GM18502 (cell line): ENCODE results near the gene WDR64.
A peak's percentile ranks its signal among the peaks of the same experiment; 100 is the strongest.

Experiments
- ATAC-seq: cut with Tn5 transposase; IDR thresholded peaks from one replicate; pipeline ENCODE4 v1.9.1; 2021; ENCODE audit warnings: mild to moderate bottlenecking; ENCODE audit not compliant: unreplicated experiment, poor library complexity

The WDR64 gene

DNA sequence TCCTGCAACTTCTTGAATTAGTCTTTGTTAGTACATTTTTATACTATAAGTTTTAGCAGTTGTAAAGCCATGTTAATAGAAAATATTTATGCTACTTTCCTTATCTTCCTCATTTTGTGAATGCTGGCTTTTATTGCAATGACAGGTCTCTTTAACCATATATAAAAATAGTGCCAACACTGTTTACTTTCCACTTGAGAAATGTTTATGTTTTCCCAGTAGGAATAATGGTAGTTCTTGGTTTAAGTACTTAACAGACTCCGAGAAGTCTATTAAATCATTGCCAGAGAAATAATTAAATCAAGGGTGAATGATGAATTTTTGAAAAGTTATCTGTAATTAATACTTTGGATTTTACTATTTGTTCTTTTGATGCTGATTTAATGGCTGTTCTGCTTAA is 21.6 kb upstream of the WDR64 start:
- no peak for ATAC-seq

DNA sequence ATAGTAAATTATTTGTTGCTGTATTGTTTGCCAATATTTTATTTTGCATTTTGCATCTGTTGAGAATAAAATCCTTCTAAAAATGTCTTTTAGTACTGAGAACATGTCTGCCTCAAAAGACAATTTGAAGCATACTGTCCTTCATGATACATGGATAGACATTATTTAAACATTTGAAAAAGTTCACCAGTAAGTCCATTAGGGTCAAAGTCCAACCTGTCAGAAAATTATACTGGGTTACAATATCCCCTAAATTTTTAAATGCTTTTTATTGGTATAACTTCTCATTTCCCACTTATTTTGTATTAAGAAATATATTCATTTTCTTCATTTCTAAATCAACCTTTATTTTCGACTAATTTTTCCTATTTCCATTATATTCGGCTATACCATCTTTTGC is 21.2 kb upstream of the WDR64 start:
- ATAC-seq: no peak

DNA sequence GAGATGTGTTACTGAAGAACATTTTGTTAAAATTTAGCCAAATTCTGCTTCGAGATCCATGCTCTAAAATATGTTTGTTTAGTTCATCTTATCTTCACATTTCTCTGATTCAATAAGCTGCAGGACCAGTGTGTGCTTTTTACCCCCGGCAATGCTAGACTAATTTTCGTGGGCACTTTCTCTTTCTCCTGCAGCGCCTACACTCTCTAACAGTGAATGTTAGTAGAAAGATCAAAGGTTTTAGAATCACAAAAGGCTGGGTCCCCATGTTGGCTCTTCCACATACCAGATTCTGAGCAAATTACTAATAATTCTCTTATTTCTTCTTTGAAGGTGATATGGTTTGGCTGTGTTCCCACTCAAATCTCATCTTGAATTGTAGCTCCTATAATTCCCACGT is 20.4 kb upstream of the WDR64 start:
- ATAC-seq: no peak

DNA sequence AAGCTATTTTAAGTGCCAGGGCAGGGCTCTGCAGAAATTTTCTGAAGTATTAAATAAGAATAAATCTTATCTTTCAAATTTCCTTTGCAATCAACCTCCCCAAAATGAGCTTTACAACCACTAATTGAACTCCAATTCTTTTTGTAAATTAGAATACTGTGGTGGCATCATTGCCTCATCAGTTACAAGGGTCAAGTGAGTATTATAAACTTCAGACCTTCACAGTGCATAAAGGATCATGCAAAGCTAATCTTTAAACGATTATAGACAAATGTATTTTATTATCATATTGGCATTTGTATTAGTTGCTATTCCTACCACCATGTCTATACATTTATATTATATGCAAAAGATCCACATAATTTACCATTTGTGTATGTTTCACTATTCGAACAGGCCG is 19.1 kb upstream of the WDR64 start:
- no peak for ATAC-seq

DNA sequence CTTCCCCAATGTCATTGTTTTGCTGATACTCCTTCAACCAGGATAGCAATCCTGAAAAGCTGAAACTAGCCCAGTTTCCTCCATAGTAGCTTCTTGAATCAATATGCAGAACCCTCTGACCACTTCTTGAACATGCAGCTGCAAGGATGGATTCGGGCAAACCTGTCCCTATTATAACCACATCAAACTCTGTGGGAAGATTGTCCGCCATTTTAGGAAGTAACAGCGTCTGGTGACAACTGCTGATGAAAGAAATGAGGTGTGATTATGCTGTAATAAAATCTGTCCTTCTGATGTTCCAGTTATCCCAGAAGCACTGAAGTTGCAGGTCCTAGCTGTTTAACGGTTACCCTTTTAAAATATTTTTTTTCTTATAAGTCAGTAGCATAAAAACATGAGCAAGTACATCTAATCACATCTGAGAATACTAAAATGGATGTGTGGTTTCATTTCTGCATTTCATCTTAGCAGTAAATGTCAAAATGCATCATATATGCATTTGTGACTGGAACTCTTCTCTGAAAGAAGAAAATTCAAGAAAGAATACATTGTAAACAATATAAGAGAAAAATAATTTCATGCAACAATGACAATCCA is 16.4 kb upstream of the WDR64 start:
- peak; percentile 10 for ATAC-seq

DNA sequence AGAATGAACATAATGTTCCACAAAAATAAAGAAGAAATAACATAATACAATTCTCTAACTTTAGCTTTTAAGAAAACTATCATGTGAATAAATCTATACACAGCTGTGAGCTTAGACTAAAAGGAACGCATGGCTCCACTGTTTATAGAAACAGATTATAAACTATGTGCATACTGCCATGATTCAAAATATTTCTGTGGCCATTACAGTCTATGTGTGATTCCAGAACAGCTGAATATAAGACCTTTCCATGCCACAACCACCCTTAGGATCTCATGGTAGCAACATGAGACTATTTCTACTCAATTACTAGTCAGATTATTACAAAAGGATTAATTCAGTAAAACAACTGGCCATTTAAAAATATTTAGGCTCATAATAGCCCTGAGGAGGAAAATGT is 15.8 kb upstream of the WDR64 start:
- ATAC-seq: no peak

DNA sequence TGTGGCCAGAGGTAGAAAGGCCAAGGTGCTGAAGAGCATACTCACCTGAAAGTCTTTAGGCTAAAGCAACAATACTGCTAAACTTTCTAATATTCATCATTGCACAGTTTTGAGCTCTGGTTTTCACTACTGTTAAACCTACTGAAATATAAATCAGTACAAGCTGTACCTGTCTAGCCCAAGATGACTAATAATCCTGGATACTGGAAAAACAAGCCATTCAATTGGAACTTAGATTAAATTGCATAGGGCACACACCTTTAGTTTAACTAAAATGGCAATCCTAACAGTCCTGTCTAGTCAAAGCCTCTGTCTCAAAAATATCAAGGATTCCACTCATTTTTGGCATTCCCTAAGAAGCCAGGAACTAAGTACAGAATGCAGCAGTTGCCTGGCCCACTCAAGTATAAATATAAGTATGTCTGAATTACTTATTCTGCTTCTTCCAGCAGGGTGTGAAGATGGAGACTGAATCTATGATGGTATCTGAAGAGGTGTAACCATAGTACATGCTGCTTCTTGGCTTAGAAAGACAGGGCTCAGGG is 15.0 kb upstream of the WDR64 start:
- ATAC-seq: no peak

DNA sequence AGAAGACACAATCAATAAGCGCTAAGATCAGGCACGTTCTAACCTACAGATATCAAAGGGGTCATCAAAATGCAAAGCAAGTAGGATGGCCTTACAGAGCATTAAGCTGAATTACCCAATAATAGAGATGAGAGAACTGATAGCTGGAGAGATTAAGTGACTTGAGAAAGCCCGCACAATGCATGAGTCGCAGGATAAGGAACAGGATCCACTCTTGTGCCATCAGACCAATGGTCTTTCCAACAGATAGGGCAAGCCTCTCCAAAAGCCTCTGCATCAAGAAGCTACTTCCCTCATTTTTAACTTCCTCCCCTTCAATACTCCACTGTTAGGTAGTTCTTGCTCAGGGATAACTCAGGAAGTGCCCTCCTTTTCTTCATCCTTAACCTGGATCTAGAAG is 14.5 kb upstream of the WDR64 start:
- ATAC-seq: no peak

DNA sequence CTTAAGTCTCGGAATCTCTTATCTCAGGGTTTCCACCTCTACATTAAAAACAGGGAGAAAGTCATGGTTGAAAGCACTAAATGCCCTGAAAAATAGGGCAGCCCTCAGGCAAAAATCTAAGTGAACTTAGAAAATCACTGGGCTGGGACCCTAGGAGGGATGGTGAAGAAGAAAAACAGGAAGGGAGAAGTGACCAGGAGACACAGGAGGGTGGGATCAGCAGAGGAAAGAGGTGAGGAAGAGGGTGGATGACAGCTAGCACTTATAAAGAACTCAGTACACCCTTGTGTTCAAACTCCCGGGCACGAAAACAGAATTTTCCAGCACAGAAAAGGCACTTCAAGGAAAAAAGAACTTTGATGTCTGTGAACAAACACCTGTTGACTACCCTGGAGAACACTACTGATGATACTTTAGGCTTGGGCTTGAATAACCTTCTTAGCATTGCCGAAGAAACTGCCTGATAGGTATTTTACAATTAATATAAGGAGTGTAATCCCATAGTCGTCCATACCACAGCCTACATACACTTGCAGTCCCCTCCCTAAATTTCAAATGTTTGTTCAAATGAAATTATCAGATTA is 13.9 kb upstream of the WDR64 start:
- ATAC-seq: no peak

DNA sequence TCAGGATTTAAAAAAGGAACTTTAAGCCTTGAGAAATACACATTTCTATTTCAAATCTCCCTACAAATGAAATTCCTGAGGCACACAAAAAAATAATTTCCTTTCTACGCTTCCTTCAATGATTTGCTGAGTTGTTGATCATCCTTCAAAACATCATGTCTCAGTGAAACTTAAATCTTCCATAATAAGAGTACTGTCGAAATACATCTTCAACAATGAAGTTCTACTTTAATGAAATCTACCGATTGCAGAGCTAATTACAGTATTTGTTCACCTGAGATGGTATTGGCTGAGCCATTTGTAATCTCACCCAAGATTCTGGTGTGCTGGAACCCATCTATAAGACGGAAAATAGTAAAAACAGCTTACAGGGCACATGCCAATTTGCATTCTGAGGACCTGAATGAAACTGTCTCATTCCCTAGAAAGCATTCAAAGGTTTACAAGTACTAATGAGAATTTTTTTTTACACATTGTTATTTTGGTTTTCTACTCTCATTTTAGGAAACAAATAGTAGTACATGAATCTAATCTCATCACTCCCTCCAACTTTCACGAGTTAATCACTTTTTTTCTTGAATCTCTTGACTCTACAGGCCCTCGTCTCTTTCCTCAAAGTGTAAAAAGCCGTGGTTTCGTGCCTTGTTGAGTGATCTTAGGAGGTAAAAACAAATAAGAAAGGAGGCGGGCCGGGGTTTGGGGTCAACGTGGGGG is 13.0 kb upstream of the WDR64 start:
- ATAC-seq: peak; percentile 0

DNA sequence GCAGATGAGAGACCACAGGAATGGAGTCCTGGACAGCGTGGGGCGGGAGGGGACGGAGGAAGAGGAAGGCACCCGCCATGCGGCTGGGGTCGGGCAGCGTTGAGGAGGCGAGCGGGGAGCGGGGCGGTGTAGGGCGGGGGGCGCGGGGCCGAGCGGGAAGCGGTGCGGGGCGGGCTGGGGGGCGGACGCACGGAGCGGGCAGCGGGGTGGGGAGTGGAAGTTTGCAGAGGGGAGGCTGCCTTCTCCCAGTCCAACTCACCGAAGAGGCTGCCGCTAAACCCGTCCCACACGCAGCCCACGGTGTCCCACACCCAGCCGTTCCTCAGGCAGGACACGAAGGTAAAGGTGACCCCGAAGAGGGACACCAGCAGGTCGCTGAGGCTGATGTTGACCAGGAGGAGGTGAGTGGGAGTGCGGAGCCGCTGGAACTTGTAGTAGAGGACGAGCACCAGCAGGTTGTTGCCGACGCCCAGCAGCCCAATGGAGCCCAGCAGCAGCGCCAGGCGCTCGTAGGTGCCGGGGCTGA is 12.4 kb upstream of the WDR64 start:
- ATAC-seq: peak; percentile 57

DNA sequence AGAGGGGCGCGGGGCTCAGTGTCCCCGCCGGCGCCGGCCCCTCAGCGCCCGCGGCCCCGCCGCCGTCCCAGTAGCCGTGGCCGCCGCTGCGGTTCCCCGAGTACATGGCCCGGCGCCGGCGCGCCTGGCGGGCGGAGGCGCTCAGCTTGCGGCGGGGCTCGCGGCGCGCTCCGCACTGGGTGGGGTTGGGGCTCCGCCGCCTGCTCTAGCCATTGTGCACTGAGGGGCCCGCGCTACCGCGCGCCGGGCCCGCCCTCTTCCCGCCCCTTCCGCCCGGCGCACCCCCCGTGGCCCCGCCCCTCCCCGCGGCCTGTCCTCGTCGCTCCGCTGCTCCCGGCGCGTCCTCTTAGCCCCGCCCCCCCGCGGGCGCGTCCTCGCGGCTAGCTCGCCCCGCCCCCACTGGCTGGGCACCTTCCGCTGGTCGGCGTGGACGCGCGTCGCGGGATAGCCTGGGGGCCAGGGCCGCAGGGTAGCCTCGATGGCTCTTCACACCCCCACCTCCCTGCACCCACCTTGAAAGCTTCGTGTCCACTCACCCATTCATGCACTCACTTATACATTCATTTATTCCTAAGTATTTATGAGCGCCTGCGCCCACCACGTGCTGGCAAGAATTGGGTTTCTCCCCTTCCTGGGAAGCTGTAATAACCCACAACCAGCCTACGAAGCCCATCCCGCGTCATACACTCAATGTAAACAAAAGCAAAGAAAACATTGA is 11.8 kb upstream of the WDR64 start, which contains the start of the genes CHML and OPN3:
Gene CHML, minus strand, starts transcription at position 221 of the 718 bp plus-strand sequence. CDS start 4,603 bp downstream, outside the sequence.
Gene OPN3, minus strand, starts transcription at position 221 of the 718 bp plus-strand sequence. Its CDS starts 115 bp downstream, at position 106.
- peak; percentile 89 for ATAC-seq

DNA sequence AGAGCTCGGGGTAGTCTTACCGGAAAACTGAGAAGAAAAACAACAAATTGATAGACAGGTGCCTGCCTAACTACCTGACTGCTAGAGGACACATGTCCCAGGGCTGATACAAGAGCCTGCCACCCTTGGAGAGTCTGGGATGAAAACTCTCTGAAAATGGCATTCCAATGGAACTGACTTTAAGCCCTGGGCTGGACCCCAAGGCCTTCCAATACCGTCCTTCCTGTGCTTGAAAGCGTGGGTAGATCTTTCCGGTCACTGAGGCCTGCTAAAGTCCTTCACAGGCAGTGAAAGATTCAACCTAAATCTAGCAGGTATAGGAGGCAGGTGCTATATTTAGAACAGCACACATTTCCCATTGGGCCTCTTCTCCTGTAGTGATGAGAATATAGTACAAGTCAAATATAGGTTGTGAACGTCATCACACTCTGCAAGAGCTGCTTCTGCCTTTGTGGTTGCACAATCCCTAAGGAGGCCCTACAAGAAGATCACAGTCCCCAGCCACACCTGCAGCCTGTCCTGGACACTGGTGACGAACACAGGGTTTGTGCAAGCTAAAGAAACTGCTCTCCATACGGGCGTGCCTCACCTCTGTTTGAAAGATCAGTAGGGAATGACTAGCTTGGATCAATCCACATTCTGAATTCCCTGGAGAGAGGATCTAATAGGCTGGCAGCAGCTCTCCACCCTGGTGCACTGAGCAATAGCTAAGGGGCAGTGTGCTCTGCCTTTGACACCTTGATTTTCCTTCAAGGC is 11.0 kb upstream of the WDR64 start:
- no peak for ATAC-seq

DNA sequence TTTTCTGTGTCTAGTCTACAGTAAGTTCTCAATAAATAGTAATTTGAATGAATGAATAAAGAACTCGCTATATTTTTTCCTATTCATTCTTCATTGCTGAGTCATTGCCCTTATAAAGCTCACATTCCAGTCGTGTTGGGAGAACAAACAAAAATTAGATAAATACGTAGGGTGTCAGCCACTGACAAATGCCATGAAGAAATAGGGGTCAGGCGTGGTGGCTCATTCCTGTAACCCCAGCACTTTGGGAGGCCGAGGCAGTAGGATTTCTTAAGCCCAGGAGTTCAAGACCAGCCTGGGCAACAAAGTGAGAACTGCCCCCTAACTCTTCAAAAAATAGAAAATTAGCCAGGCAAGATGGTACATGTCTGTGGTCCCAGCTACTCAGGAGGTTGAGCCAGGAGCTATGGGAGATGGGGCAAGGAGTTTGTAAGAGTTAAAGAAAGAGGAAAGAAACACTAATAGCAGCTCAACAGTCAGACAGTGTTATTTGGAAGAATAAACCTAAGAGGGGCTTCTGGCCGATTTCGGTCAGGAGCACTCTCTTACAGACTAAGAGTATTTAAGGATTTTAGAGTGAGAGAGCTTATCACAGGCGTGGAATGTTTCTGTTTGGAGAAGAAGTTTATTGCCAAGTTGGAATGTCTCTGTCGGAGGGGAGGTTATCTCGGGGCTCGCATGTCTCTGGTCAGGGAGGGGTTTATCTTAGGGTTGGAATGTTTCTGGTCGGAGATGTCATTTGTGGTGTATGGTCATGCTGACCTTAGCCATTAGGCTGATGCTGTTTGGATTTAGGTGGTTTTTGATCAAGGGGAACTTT is 10.1 kb upstream of the WDR64 start:
- ATAC-seq: no peak

DNA sequence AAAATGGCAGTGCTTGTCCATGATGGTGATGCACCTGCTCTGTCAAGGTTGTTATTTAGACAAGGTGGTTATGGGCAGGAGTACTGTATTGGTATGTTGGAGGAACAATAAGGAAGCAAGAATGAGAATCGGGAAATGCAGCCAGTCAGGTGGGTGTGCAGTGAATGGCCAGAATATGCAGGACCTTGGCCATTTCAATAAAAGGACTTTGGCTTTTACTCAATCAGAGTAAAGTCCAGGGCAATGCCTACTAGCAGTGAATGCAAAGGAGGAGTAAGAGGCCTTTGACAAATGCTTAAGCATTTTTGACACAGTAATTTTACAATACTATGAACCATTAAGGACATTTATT is 9.5 kb upstream of the WDR64 start:
- no peak for ATAC-seq

DNA sequence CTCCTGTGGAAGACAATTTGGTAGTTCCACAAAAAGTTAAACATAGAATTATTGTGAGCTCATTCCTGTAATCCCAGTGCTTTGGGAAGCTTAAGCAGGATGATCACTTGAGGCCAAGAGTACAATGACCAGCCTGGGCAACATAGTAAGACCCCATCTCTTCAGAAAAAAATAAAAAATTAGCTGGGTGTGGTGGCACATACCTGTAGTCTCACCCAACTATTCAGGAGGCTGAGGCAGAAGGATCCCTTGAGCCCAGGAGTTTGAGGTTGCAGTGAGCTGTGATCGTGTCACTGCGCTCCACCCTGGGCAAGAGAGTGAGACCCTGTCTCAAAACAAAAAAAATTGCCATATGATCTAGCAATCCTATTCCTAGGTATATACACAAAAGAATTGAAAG is 7.8 kb upstream of the WDR64 start:
- no peak for ATAC-seq

DNA sequence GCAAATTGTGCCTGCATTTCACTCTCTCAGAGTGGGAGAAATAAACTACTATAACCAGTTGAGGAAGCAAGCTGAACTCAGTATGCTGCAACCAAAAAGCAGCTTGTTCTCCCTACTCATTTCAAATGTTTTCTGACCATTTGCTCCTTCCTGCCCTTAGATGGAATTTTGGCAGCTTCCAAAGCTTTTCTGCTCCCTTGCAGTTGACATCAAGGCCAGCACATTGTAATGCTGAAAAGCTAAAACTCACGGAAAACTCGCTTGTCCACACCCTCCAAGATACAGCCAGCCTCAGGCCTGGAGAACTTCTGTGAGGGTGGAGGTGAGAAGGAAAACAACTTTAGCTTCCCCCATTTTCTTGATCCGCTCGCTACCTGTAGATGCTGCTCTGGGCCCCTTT is 6.9 kb upstream of the WDR64 start:
- ATAC-seq: no peak

DNA sequence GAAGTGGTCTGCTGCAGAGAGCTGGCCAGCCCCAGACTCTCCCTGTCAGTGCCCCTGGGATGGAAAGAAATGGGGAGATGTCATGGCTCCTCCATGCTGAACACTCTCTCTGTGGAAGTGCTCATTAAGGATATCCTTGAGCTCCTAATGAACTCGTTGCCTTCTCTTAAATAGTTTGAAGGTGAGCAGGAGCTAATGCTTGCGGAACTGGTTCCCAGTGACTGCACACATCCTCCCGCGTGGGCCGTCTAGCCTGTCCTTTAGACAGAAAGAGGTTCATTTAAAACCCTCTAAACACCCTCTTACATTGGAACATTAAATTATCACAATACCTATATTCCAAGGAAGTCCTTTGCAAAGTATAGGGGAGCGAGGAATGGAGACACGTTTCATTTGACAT is 5.9 kb upstream of the WDR64 start:
- ATAC-seq: no peak

DNA sequence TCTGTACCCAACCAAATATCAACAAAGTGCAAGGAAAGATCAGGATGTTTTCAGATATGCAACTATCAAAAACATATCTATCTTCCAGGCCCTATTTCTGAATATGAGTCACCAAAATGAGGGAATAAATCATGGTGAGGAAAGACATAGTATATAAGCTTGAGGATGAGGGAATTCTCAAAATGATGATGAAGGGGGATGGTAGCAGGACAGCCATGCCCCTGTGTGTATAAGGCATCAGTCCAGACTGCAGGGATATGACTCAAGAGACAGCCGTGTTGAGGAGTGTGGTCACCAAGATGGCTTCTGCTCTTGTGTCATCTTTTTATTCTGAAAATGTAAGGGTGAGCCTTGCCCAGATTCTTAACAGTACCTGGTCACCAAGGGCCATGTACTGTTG is 4.4 kb upstream of the WDR64 start:
- no peak for ATAC-seq
